ENCODE data around the gene CHKB. TPM values are rescaled to one million over a fixed set of nuclear protein-coding genes. Genes with fewer than 3 reads are reported as not detected.
A peak's percentile ranks its signal among the peaks of the same experiment; 100 is the strongest.

CHKB gene
- total and polyA plus RNA-seq, 2 of the 4 experiments (the other 2 are of a cell fraction), result 8.1 to 36.9 TPM

- CTCF ChIA-PET, result no interaction called here
- ATAC-seq (ENCODE audit: low read depth), result no peak
- no peak for DNase-seq
These were observed 3.8 kb downstream of the CHKB start for GRCh38 chr22:50578776-50579310.

More at GRCh38 chr22:50578776-50579310, 3.8 kb downstream of the CHKB start:
- Histone ChIP-seq H3K27me3 (ENCODE audit: control insufficient read depth, insufficient read depth, low read length) (no peaks in the 10 kb centered on the region), H2BK20ac (ENCODE audit: low read depth, low read length) (no peak overlapping the region), H3K14ac (replicated peaks; ENCODE audit: low read depth, low read length) (peak overlapping the region; percentile 65; the same call in 1 of the 2 replicates), H3K56ac (ENCODE audit: extremely low read depth, insufficient read depth, low read length) (no peak overlapping the region), H2BK120ac (ENCODE audit: low read depth, low read length) (peak overlapping the region; percentile 1; the same call in 1 of the 2 replicates), H4K5ac (ENCODE audit: low read depth, low read length) (no peak overlapping the region), H4K91ac (ENCODE audit: insufficient read depth, low read depth, low read length) (0 out of 2 replicates have a peak overlapping the region, but pooled peaks have one; percentile 19), H3K23ac (ENCODE audit: low read depth, low read length) (no peak overlapping the region; the same call in 1 of the 2 replicates), H4K20me1 (ENCODE audit: insufficient read depth, low read length) (no peaks in the 10 kb centered on the region), H3K4me2 (ENCODE audit: low read depth, low read length) (peak overlapping the region; percentile 4; the same call in 1 of the 2 replicates), H3K4me1 (ENCODE audit: control insufficient read depth, insufficient read depth, low read length) (peaks cover 17% of the 10 kb centered on the region), H4K8ac (ENCODE audit: low read depth in 2 of 2, low read length in 2 of 2) (peak overlapping the region in 1 of 2 experiments; percentile 73; a peak in 1 of 4 replicates), H3K36me3 (ENCODE audit: control insufficient read depth, insufficient read depth, low read length) (peaks cover 4% of the 10 kb centered on the region; the same call in 1 of the 2 replicates), H3K4me3 (ENCODE audit: insufficient read depth, low read depth, low read length) (no peak overlapping the region), H3K27ac (ENCODE audit: insufficient read depth, low read length) (peak overlapping the region; percentile 9; the same call in 1 of the 2 replicates), H3K9me3 (ENCODE audit: control insufficient read depth, insufficient read depth, low read length) (no peaks in the 10 kb centered on the region), H3K4ac (ENCODE audit: low read depth, low read length) (peak overlapping the region; percentile 12), H3K18ac (ENCODE audit: low read depth, low read length) (no peak overlapping the region), H2AFZ (replicated peaks; ENCODE audit: low read length, poor library complexity) (peak overlapping the region; percentile 35), H3K79me1 (ENCODE audit: low read depth in 1 of 2, low read length in 2 of 2) (peaks cover 17 to 38% of the 10 kb centered on the region in 2 experiments), H2AK5ac (ENCODE audit: low read depth, low read length) (no peak overlapping the region; the same call in 1 of the 2 replicates), H3K9me1 (ENCODE audit: insufficient read depth, low read length) (peaks cover 28% of the 10 kb centered on the region), H3K9ac (ENCODE audit: low read depth, low read length) (no peak overlapping the region), H2BK15ac (ENCODE audit: low read depth, low read length) (no peak overlapping the region; the same call in 2 of the 3 replicates), H2BK5ac (ENCODE audit: low read depth, low read length, poor library complexity, severe bottlenecking) (no peak overlapping the region), H2AK9ac (replicated peaks; ENCODE audit: low read depth, low read length, poor library complexity) (peak overlapping the region; percentile 8)
- dilution Hi-C loops (cut with HindIII; ENCODE audit: low sequenced_read_pairs, unreplicated experiment) (no loop called here), intact Hi-C loops (cut with micrococcal nuclease) (loop anchor here (5.0 kb wide), 1 partner anchor 43 kb away; no protein-coding TSS in a partner anchor), in situ Hi-C loops (cut with MboI; ENCODE audit: low sequenced_read_pairs) (loop anchor here (5.0 kb wide), 1 partner anchor 52 kb away; the partner anchor contains the start of gene SCO2)
- POLR2A ChIA-PET (ENCODE audit: unreplicated experiment), result interaction anchor here (0.6 kb wide), 1 partner anchor 53 kb away, joined by 3 read pairs; no protein-coding TSS in a partner anchor
- TF ChIP-seq CEBPB (IDR thresholded peaks at IDR 0.05; ENCODE audit: low read depth, low read length) (no peak), MAZ (IDR thresholded peaks at IDR 0.05; ENCODE audit: borderline replicate concordance, low read depth, low read length) (no peak), POLR2A (IDR thresholded peaks at IDR 0.05; ENCODE audit: low read depth, low read length) (no peak), RFX5 (IDR thresholded peaks at IDR 0.05; ENCODE audit: low read depth, low read length) (no peak), SMC3 (IDR thresholded peaks at IDR 0.05; ENCODE audit: low read depth, low read length) (no peak)
- BruUV-seq (replicated peaks), result no TSS peak
- WGBS, 2 experiments (ENCODE audit: extremely low coverage in 2 of 2, insufficient read length in 1 of 2), result 17% methylated on average over 1 of the region's 8 CpGs; no CpG with 5 or more reads in 1 of the 2 experiments
